Gastroesophageal sphincter (tissue), 4 donors: ENCODE measurements around the gene RANBP9. TPM values are rescaled to one million over a fixed set of nuclear protein-coding genes. Genes with fewer than 3 reads are reported as not detected.

ENCODE experiments used
- ATAC-seq: fragments of 150-250 bp; one replicate; pipeline ENCODE4 v1.9.1; 2016; ENCODE audit warnings: mild to moderate bottlenecking, moderate library complexity
- H3K27ac ChIP-seq, 4 donors: fragments of 200-600 bp; sonication (generic) in 3 of 4; 1 replicate in 3 of 4; 2 replicates in 1 of 4; pipeline ENCODE4 v1.5.1; 2016 to 2019
- H3K27me3 ChIP-seq: fragments of 200-600 bp; sonication (generic); one replicate; pipeline ENCODE4 v1.5.1; 2019
- H3K36me3 ChIP-seq, 2 donors: fragments of 200-600 bp; sonication (generic); one replicate each; pipeline ENCODE4 v1.5.1; 2019; ENCODE audit warnings: control low read depth in 1 of 2
- H3K4me1 ChIP-seq, 3 donors: fragments of 200-600 bp; sonication (generic); 1 replicate in 2 of 3; 2 replicates in 1 of 3; pipeline ENCODE4 v1.5.1; 2016 to 2019; ENCODE audit warnings: control low read depth in 2 of 3
- H3K4me3 ChIP-seq, 2 donors: fragments of 200-600 bp; sonication (generic); one replicate each; pipeline ENCODE4 v1.5.1; 2019; ENCODE audit warnings: mild to moderate bottlenecking in 1 of 2, moderate library complexity in 1 of 2
- H3K9me3 ChIP-seq, 3 donors: fragments of 200-600 bp; sonication (generic); one replicate each; pipeline ENCODE4 v1.5.1; 2017 to 2019; ENCODE audit warnings: control low read depth in 2 of 3
- EP300 ChIP-seq: sonication (generic); formaldehyde crosslinking; IDR thresholded peaks from one replicate; pipeline ENCODE4 v1.6.1; 2017; ENCODE audit warnings: antibody characterized with exemption, mild to moderate bottlenecking
- POLR2A ChIP-seq, 2 donors: fragments of 450-650 bp; IDR thresholded peaks; one replicate each; pipeline ENCODE4 v1.6.1; 2017; ENCODE audit warnings: antibody characterized with exemption in 2 of 2, mild to moderate bottlenecking in 2 of 2, moderate library complexity in 1 of 2
- POLR2AphosphoS5 ChIP-seq: sonication (generic); formaldehyde crosslinking; IDR thresholded peaks from one replicate; pipeline ENCODE4 v1.6.1; 2017; ENCODE audit warnings: antibody characterized with exemption
- WGBS, 2 donors: methylation state at CpG; one replicate each; pipeline ENCODE4 v1.1.5; 2018; ENCODE audit warnings: low coverage in 1 of 2; 5-methylcytosine and 5-hydroxymethylcytosine counted together
- total RNA-seq, 4 donors: library from RNA; depleted of rRNA; stranded (reverse); fragments of >200 nt; gene quantifications; one replicate each; pipeline ENCODE4 v1.1.0, GENCODE V29; 2016
- TF ChIP-seq, protein P1 (sequence below), 4 experiments: fragments of 200-600 bp in 2 of 4; fragments of 450-650 bp in 2 of 4; sonication (generic) in 1 of 4; IDR thresholded peaks; one replicate each; pipeline ENCODE4 v1.5.1; 2017 to 2019; ENCODE audit warnings: antibody characterized with exemption in 4 of 4, mild to moderate bottlenecking in 2 of 4, moderate library complexity in 2 of 4

RANBP9 gene
- total RNA-seq, 4 donors from 2014 or later, result 39.1 to 59.9 (median 52.1) TPM

DNA sequence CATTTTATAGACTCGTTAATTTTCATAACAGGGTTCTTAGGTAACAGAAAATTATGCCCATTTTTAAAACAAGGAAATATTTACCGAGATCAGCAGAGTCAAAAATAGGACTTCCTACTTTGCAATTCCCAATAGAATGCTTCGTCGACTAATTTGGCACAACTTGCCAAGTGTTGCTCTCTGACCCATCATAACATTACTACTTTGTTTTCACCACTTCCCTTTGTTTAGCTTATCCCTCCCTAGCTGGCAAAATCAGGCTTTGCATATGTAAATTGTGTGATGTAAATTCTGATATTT lies 914 bp upstream of the RANBP9 start:
- peak overlapping the region; percentile 58 to 82 for H3K4me3 ChIP-seq
- ATAC-seq, result no peak

DNA sequence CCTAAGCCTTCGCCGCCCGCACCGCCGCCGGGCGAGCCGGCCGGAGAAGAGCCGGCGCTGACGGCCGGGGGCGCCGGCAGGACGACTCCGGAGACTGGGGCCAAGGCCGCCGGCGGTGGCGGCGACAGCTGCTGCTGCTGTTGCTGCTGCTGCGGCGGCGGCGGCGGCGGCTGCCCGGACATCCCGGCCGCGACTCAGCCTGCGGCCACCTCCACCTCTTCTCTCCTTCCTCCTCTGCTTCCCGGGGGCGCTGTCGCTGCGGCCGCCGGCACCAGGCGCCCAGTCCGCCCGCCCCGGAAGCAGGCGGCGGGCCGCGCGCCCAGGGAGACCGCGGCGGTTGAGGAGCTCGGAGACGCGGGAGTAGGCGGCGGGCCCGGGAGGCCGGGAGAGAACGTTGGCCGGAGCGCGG lies 307 bp downstream of the RANBP9 start:
- Histone ChIP-seq H3K9me3 (no peaks in the 10 kb centered on the region), H3K36me3 (no peaks in the 10 kb centered on the region), H3K4me3 (peak overlapping the region; percentile 82 to 97), H3K27ac (peak overlapping the region; percentile 58 to 97 (median 94)), H3K27me3 (no peaks in the 10 kb centered on the region), H3K4me1 (peaks cover 0 to 36% (median 6%) of the 10 kb centered on the region in 3 donors)
- WGBS, 2 donors, result no CpG with 5 or more reads among the region's 62 CpGs
- TF ChIP-seq POLR2A (IDR thresholded peaks at IDR 0.05), result peak in 1 of 2 donors; percentile 78
- no peak for TF ChIP-seq POLR2AphosphoS5
- TF ChIP-seq, protein P1, sequence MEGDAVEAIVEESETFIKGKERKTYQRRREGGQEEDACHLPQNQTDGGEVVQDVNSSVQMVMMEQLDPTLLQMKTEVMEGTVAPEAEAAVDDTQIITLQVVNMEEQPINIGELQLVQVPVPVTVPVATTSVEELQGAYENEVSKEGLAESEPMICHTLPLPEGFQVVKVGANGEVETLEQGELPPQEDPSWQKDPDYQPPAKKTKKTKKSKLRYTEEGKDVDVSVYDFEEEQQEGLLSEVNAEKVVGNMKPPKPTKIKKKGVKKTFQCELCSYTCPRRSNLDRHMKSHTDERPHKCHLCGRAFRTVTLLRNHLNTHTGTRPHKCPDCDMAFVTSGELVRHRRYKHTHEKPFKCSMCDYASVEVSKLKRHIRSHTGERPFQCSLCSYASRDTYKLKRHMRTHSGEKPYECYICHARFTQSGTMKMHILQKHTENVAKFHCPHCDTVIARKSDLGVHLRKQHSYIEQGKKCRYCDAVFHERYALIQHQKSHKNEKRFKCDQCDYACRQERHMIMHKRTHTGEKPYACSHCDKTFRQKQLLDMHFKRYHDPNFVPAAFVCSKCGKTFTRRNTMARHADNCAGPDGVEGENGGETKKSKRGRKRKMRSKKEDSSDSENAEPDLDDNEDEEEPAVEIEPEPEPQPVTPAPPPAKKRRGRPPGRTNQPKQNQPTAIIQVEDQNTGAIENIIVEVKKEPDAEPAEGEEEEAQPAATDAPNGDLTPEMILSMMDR (IDR thresholded peaks at IDR 0.05), result peak in 3 of 4 experiments; percentile 28 to 39 (median 34)
- peak; percentile 61 for ATAC-seq

More for the DNA sequence above, 914 bp upstream of the RANBP9 start:
- Histone ChIP-seq H3K36me3 (no peaks in the 10 kb centered on the region), H3K9me3 (no peaks in the 10 kb centered on the region), H3K27ac (peak overlapping the region; percentile 92 to 97 (median 96)), H3K27me3 (no peaks in the 10 kb centered on the region), H3K4me1 (peaks cover 0 to 24% (median 6%) of the 10 kb centered on the region in 3 donors)
- TF ChIP-seq, protein P1 (IDR thresholded peaks at IDR 0.05), result no peak
- TF ChIP-seq EP300 (no peak), POLR2AphosphoS5 (no peak), POLR2A (IDR thresholded peaks at IDR 0.05) (no peak)
- 0 to 2% methylated on average over 4 of the region's 4 CpGs for WGBS, 2 donors

GRCh38 chr6:13710552-13711323 lies 897 bp downstream of the RANBP9 start:
- peak overlapping the region; percentile 82 to 97 for H3K4me3 ChIP-seq
- TF ChIP-seq, protein P1 (IDR thresholded peaks at IDR 0.05), result peak in 2 of 4 experiments; percentile 10 to 18
- TF ChIP-seq POLR2A (IDR thresholded peaks at IDR 0.05) (no peak), POLR2AphosphoS5 (no peak), EP300 (no peak)
- 0% methylated on average over 1 to 2 of the region's 73 CpGs for WGBS, 2 donors
- peak overlapping the region; percentile 90 to 97 (median 94) for H3K27ac ChIP-seq
- no peak for ATAC-seq
- H3K4me1 ChIP-seq, result peaks cover 0 to 41% (median 6%) of the 10 kb centered on the region in 3 donors
- no peaks in the 10 kb centered on the region for H3K9me3 ChIP-seq
- no peaks in the 10 kb centered on the region for H3K36me3 ChIP-seq
- no peaks in the 10 kb centered on the region for H3K27me3 ChIP-seq

- no peaks in the 10 kb centered on the region for H3K9me3 ChIP-seq
- no peak for ATAC-seq
- TF ChIP-seq POLR2A (IDR thresholded peaks at IDR 0.05) (no peak), EP300 (no peak), POLR2AphosphoS5 (no peak)
- TF ChIP-seq, protein P1 (IDR thresholded peaks at IDR 0.05), result no peak
- no peaks in the 10 kb centered on the region for H3K27me3 ChIP-seq
- peaks cover 0 to 43% (median 6%) of the 10 kb centered on the region in 3 donors for H3K4me1 ChIP-seq
- no peaks in the 10 kb centered on the region for H3K36me3 ChIP-seq
- peak overlapping the region; percentile 82 to 97 for H3K4me3 ChIP-seq
- WGBS, 2 donors, result 0 to 1% methylated on average over 10 of the region's 10 CpGs
- H3K27ac ChIP-seq, result peak overlapping the region; percentile 90 to 97 (median 94)
Observed at GRCh38 chr6:13709689-13710551, 1.7 kb downstream of the RANBP9 start.
